ACHN (cell line): ENCODE measurements around the gene LYPLAL1.

ENCODE experiments used
- DNase-seq: peaks from one replicate; pipeline ENCODE4 v3.0.0-alpha.2; 2015
- in situ Hi-C: cut with HindIII; loops from 2 replicates; pipeline ENCODE4 v1.10.0; 2017; ENCODE audit warnings: low sequenced_read_pairs, low pct_ligation_motif_present, low pct_unique_long_range_greater_than_20kb

The LYPLAL1 gene

GRCh38 chr1:219257751-219258150 lies 84.1 kb downstream of the LYPLAL1 start:
- peak; percentile 72 for DNase-seq
- in situ Hi-C loops: no loop called here

DNA sequence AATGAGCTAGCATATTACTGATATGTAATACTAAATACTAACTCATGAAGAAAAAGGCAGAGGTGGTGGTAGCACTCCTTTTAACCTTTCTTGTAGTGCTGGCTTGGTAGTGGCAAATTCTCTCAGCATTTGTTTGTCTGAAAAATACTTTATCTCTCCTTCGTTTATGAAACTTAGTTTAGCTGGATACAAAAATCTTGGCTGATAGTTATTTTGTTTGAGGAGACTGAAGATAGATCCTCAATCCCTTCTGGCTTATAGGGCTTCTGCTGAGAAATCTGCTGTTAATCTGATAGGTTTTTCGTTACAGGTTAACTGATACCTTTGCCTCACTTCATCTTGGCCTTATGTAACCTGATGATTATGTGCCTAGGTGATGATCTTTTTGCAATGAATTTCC lies 87.8 kb downstream of the LYPLAL1 start:
- in situ Hi-C loops: no loop called here
- no peak for DNase-seq
